GM10248 (cell line): Measurements from ENCODE around the gene SLC4A1.

Experiments used
- CTCF ChIA-PET: fragments of 300-600 bp; sonication (Branson Sonifier 250); formaldehyde crosslinking; extraction: SDS; loops from one replicate; lab custom pipeline; 2021; ENCODE audit warnings: antibody characterized with exemption; lab: Yijun Ruan, JAX
- POLR2A ChIA-PET: fragments of 350-650 bp; sonication (Branson Sonifier 250); formaldehyde crosslinking; extraction: SDS; loops from one replicate; lab custom pipeline; 2020; ENCODE audit warnings: antibody characterized with exemption; lab: Yijun Ruan, JAX
- DNase-seq: peaks from one replicate; pipeline ENCODE4 v3.0.0; 2012; ENCODE audit errors: extremely low spot score
- TF ChIP-seq, protein P1 (sequence below): IDR thresholded peaks from 2 replicates; pipeline ENCODE4 v1.5.1; 2012; ENCODE audit warnings: mild to moderate bottlenecking, low read depth; ENCODE audit errors: extremely low read depth, missing control alignments, control extremely low read depth

SLC4A1 gene

DNA sequence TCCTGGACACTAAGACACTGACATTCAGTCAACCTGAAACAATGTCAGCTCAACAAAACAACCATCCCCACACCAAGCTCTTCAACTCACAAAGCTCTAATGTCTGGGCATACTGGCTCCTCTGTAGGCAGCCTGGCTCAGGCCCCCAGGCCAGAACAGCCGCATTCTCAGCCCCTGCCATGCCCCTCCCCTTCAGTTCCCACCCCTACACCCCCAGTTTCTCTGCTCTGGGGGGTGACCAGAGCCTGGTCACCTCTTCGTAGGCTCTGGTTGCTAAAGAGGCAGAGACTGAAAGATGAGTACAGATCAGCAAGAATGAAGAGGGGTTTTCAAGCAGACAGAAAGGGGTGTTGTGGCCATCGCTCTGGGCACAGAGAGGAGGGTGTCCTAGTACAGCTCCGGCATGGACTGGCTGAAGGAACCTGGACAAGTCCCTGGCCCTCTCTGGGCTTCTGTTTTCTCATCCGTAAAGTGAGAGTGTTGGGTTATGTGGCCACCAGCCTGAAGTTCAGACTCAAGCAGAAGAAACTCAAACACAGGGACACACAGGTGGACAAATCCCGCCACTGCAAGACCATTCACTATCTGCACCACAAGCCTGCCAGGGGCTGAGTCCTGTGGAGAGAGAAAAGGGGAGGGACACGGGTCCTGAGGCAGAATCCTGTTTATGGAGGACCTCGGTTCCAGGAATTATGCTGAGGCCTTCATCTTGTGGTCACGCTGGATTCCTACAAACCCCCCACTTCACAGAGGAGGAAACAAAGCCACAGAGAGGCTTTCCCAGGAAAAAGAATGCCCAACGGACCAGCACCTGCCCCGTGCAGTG lies 987 bp upstream of the SLC4A1 start:
- ChIA-PET CTCF (interaction anchor here (0.8 kb wide), 1 partner anchor 23 kb away, joined by 3 read pairs; no protein-coding TSS in a partner anchor), POLR2A (no interaction called here)
- DNase-seq, result no peak
- TF ChIP-seq, protein P1, sequence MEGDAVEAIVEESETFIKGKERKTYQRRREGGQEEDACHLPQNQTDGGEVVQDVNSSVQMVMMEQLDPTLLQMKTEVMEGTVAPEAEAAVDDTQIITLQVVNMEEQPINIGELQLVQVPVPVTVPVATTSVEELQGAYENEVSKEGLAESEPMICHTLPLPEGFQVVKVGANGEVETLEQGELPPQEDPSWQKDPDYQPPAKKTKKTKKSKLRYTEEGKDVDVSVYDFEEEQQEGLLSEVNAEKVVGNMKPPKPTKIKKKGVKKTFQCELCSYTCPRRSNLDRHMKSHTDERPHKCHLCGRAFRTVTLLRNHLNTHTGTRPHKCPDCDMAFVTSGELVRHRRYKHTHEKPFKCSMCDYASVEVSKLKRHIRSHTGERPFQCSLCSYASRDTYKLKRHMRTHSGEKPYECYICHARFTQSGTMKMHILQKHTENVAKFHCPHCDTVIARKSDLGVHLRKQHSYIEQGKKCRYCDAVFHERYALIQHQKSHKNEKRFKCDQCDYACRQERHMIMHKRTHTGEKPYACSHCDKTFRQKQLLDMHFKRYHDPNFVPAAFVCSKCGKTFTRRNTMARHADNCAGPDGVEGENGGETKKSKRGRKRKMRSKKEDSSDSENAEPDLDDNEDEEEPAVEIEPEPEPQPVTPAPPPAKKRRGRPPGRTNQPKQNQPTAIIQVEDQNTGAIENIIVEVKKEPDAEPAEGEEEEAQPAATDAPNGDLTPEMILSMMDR, result no peak

- POLR2A ChIA-PET, result no interaction called here
- TF ChIP-seq, protein P1, result no peak
- DNase-seq, result no peak
- CTCF ChIA-PET, result interaction anchor here (1.0 to 1.4 kb wide), 3 partner anchors 9 to 63 kb away, joined by 3 to 4 read pairs (median 3); no protein-coding TSS in a partner anchor
These were observed 825 bp downstream of the SLC4A1 start for GRCh38 chr17:44267165-44267455.

DNA sequence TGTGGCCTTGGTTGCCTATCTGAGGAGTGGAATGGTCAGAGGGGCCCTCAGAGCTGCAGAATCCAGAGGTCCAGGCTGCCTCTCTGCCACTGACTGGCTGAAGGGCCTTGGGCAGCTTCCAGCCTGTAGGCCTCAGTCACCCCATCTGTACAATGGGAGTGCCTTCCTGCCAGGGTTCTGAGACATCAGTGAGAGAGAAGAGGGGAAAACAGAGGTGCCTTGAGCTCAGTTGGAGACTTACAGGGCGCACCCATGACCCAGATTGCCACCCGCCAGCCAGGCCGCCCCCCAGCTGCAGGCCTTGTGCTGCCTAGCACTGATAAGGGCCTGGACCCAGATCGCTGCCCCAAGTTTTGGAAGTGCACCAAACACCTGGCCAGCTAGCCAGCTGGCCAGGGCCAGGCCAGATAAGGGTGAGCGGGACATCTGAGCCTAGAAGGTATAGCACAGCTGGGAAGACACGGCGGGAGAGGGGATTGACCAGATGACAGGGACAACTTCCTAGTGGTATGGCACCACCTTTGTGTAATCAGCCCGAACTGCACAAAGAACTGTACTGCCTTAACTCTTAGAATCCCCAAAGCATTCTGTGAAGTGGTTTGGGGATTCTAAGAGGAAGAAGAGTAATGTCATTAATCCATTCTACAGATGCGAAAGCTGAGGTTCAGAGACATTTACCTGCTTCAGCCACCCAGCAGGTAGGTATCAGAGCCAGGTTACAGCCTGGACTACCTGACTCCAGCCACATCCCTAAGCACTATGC lies 1.4 kb downstream of the SLC4A1 start:
- POLR2A ChIA-PET, result no interaction called here
- CTCF ChIA-PET, result interaction anchor here (1.0 to 1.4 kb wide), 3 partner anchors 10 to 63 kb away, joined by 3 to 4 read pairs (median 3); no protein-coding TSS in a partner anchor
- no peak for DNase-seq
- TF ChIP-seq, protein P1, result no peak

- CTCF ChIA-PET, result no interaction called here
- POLR2A ChIA-PET, result no interaction called here
- no peak for DNase-seq
- TF ChIP-seq, protein P1, result no peak
These were observed 4.5 kb downstream of the SLC4A1 start for GRCh38 chr17:44263345-44263902.

- POLR2A ChIA-PET, result no interaction called here
- CTCF ChIA-PET, result no interaction called here
- TF ChIP-seq, protein P1, result no peak
- DNase-seq, result no peak
These were observed 5.2 kb downstream of the SLC4A1 start for GRCh38 chr17:44262654-44263225.

GRCh38 chr17:44260296-44260695 lies 7.6 kb downstream of the SLC4A1 start:
- DNase-seq, result no peak
- ChIA-PET POLR2A (no interaction called here), CTCF (interaction anchor here (1.0 to 1.3 kb wide), 2 partner anchors 39 to 273 kb away, joined by 3 read pairs; no protein-coding TSS in a partner anchor)
- TF ChIP-seq, protein P1, result no peak
